Muscle layer of colon (tissue), 2 donors: ENCODE results near the gene RBMY1F.
"Not testable (repeated sequence)": the region's sequence is repeated elsewhere in the genome, so short reads cannot be mapped to it uniquely, and the experiment has no call there.

ENCODE experiments used
- H3K27ac ChIP-seq: one replicate; pipeline ENCODE4 v1.7.0; 2013; ENCODE audit warnings: low read depth, mild to moderate bottlenecking, low read length, moderate library complexity
- H3K27me3 ChIP-seq, 2 donors: one replicate each; pipeline ENCODE4 v1.7.0; 2013; ENCODE audit warnings: low read length in 2 of 2, mild to moderate bottlenecking in 2 of 2; ENCODE audit not compliant: insufficient read depth in 2 of 2, control insufficient read depth in 1 of 2
- H3K36me3 ChIP-seq: one replicate; pipeline ENCODE4 v1.7.0; 2013; ENCODE audit warnings: mild to moderate bottlenecking, low read length; ENCODE audit not compliant: insufficient read depth
- H3K4me1 ChIP-seq: one replicate; pipeline ENCODE4 v1.7.0; 2013; ENCODE audit warnings: mild to moderate bottlenecking, low read length; ENCODE audit not compliant: insufficient read depth
- H3K4me3 ChIP-seq, 2 donors: one replicate each; pipeline ENCODE4 v1.7.0; 2013; ENCODE audit warnings: low read length in 2 of 2, low read depth in 1 of 2, mild to moderate bottlenecking in 1 of 2, moderate library complexity in 1 of 2
- H3K9ac ChIP-seq: one replicate; pipeline ENCODE4 v1.7.0; 2013; ENCODE audit warnings: low read length
- H3K9me3 ChIP-seq: one replicate; pipeline ENCODE4 v1.7.0; 2013; ENCODE audit warnings: mild to moderate bottlenecking, low read length
- donor health status: abdominal sarcoma.
- donor health status: Adenocarcinoma of cecum.

The RBMY1F gene

DNA sequence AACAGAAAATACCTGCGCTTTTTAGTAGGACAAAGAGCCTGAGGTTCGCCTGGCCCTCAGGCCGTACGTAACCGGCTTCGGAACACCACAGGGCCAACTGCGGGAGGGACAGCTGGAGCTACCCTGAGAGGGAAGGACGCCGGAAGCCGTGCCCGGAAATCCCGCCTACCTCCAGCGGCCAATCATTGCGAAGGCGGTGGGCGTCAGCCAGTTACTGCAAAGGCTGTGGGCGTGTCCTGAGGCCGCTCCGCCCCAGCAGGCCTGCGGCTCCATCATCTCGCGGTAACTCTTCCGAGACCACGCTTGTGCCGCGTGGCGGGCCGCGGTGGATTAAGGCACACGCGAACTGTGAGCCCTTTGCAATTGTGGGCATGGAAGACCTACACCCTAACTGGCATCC lies at the start of gene RBMY1F:
Gene RBMY1F (minus strand): TSS at position 101 of the 400 bp plus-strand sequence. CDS start 1,954 bp downstream, outside the sequence.
- not testable (repeated sequence) for H3K9ac ChIP-seq, H3K27ac ChIP-seq, H3K4me3 ChIP-seq, H3K4me1 ChIP-seq, H3K27me3 ChIP-seq, H3K36me3 ChIP-seq, H3K9me3 ChIP-seq

DNA sequence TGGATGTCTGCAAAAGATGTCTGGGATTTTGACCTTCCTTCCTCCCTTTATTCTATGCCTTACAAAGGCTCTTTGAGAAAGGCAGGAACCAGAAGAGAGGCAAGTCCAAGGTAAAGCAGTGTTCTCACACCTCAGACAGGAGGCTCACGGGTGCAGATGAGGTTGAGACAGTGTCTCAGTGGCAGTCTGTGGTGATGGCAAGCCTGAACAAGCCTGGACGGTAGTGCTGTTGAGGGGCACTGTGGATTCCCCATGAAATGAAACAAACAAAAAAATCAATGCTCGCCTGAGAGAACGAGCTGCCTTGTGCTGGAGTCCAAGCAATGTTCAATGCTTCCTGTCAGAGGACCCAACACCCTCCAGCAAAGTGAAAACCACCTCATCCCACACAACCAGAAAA lies 31.6 kb downstream of the RBMY1F start:
- H3K27me3 ChIP-seq, H3K36me3 ChIP-seq, H3K27ac ChIP-seq, H3K9me3 ChIP-seq, H3K9ac ChIP-seq, H3K4me1 ChIP-seq, H3K4me3 ChIP-seq: not testable (repeated sequence)

DNA sequence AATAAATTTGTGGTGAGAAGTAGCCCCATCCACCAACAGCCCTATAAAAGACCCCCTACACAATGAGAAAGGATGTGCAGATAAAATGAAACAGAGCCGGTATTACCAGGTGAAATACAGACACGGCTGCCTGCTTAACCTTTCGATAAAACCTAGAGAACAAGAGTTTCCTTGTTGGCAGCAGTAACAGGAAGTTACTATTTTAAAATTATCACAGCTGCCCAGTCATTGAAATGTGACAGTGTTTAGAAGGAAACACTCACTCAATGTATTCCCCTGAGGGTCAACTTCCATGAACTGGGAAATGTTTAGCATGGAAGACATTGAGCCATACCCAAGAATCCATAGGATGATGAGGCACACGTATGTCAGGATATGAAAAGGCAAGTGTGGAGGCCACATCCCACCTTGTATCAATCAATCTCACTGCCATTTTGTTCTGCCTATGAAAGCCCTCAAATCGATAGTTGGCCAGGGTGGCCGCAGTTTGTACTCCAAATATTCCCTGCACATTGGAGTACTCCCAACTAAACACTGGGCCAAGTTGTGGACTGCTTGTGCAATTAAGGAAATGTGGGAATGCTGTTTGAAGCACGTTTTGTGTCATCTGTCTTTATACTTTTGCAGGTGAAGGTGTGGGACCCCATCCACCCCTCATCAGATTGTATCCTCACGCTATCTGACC lies 41.6 kb downstream of the RBMY1F start:
- not testable (repeated sequence) for H3K36me3 ChIP-seq, H3K4me3 ChIP-seq, H3K27ac ChIP-seq, H3K27me3 ChIP-seq, H3K9me3 ChIP-seq, H3K9ac ChIP-seq, H3K4me1 ChIP-seq

DNA sequence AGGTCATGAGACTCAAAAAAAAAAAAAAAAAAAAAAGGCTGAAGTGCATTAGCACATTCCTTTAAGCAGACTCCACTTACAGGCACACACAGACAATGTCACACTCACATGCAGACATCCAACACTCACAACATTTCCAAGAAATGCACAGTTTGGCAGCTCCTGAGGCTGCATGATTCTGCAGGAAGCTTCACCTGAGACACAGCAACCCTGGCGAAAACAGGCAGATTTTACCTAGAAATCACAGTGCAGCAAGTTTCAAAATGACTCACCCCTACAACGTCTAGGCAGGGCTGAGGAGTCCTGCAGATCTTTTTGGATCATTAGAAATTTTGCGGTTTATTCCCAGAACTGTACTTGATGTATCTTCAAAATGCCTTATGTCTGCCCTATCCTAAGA lies 48.0 kb downstream of the RBMY1F start:
- not testable (repeated sequence) for H3K9me3 ChIP-seq, H3K27ac ChIP-seq, H3K4me1 ChIP-seq, H3K4me3 ChIP-seq, H3K9ac ChIP-seq, H3K36me3 ChIP-seq, H3K27me3 ChIP-seq

DNA sequence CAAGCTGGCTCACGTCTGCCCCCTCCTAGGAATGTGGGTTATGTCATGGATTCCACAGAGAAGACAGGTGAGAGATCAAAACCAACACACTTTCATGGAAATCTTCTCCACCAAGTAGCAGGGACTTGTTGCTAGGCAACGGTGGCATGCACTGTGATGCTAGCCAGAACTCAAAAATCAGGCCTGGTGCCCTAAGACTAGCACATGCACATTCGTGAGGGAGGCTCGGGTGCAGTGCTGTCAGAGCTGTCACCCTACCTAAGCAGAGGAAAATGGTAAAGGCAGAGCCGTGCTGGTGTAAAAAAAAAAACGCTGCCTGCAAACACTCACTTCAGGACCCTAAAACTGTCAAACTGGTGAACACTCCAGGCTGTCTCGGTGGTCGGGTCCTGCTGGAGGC lies 52.2 kb downstream of the RBMY1F start:
- not testable (repeated sequence) for H3K27ac ChIP-seq, H3K36me3 ChIP-seq, H3K9me3 ChIP-seq, H3K9ac ChIP-seq, H3K4me3 ChIP-seq, H3K27me3 ChIP-seq, H3K4me1 ChIP-seq
